ENCODE measurements around the gene KCNMA1.

The KCNMA1 gene

DNA sequence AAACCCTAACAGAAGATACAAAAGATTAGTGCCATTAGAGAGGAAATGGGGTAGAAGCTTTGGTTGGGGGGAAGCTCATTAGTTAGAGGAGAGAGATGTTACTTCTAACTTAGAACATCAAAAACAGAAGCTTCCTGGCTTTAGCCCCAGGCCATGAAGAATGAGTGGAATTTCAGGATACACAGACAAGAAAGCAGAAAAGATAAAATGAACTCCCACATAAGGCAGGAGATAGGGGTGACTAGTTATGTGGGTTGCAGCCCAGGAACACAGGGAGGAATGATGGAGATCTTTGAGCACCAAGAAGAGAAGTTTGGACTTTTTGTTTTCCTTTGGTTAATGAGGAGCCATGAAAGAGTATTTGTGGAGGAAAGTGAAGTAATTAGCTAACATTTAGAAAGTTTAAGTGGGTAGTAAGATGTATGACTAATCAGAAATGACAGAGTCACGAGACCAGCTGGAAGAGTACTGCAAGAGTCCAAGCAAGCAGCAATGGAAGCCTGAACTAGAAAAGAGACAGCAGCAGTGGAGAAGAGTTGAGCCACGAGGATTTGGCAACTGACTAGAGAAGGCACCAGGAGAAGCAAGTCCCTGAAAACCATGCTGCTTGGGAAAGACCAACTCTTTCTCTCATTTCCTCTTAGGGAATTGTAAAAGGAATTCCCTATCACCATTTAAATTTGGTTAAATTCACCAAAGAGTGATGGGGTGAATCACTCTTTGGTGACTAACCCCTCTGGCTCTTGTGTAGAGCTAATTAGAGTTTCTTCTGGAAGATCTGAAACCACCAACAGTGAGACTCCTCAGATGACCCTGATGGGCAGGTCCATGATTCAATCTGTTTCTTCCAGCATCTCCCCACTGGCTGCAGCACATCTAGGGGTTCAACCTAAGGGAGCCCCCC, 131.9 kb downstream of the KCNMA1 start:
- no peak for DNase-seq

DNA sequence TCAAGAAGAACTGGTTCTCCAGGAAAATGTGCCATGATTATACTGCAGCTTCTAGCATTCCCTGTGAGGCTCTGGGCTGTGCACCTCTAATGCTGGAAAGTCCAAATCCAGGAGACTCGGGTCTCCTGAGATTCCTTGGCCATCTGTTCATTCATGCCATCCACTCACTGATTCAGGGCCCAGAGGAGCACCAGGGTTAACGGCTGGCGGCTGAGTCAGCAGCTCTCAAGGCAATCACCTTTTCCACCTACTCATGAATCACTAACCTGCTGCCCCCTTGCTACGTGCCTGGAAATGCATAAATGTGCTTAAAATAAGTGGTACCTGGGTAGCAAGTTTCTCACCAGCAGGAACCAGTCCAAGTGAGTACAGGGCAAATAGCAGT, 132.7 kb downstream of the KCNMA1 start:
- no peak for DNase-seq

DNA sequence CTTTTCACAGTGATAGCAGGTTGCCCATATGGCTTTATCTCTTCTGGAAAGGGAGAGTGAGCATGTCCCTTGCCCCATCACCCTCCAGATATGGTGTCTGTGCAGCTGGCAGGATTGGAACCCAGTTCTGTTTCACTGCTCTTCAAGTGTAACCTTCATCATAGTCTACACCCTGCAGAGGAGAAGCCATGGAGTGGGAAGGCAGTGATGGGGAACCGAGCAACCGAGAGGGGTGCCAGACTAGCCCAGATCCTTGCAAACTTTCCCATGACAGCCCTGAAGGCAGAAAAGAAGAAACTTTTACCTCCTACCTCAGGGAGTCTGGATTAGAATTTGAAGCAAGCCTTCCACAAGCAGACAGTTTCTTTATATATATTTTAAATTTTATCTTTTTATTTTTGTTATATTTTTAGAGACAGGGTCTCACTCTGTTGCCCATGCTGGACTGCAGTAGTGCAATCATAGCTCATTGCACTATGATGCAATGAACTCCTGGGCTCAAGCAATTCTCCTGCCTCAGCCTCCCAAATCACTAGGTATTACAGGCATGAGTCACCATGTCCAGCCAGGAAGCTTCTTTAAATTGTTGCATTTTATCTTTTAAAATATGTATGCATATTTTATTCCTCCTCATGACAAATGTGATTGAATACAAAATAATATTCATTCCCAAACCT, 133.3 kb downstream of the KCNMA1 start:
- no peak for DNase-seq

DNA sequence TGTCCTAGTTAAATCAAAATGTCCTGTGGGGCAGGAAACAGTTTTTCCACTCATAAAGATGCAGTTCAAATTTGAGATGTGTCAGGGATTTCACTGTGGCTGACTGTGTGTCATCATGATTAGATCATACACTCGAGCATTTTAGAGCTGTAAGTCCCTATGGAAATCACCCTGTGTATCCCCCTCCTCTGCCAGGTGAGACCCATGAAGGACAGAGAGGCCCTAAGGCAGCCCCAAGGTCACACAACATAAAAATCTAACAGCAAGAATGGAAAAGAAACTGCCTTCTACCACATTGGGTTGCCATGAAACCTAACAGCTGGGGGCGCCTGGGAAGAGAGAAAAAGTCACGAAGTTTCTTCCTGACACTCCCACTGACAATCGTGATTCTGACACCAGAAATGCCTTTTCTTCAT, 135.8 kb downstream of the KCNMA1 start:
- DNase-seq: no peak

DNA sequence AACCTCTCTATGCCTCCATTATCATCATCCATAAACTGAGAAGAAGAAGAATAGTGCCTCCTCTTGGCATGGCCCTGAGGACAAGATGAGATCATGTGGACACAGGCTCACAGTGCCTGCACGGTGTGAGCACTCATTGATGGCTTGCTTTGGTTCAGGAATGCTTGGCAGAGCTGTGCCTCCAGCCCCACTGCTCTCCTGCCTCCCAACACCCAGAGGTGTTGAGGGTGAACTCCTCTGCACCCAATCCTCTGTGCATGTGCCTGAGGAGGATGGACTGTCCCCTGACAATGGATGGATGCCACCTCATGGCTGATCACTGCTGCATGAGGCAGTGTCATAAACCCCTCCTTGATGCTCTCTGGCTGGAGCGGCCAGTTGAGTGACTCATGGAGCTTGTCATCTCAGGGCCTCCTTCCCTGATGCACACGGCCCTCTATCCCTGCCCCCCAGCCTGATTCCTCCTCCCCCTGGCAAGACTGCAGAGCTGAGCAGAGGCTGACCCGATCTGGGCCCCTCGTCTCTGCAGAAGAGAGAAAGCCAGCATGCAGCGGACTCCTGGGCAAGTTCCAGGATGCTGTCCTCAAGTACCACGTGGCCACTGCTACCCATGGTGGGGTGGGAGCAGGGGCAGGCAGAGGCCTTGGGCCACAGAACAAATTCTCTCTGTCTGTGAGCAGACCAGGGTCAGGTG, 136.3 kb downstream of the KCNMA1 start:
- peak; percentile 79 for DNase-seq

DNA sequence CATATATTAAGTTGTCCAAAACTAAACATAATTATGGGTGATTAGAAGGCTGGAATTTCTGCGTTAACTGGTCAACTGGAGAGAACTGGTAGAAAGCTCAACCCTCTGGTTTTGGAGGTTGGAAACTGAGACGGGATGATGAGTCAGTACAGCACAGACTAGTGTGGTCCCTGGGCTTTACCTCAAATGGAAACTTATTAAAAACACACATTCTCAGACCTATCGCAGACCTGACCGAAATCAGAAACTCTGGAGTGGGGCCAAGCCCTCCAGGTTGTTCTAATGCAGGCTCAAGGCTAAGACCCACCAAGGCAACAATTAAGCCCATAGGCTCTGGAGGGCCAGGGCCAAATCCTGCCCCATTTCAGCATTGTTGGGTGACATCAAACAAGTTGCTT, 136.9 kb downstream of the KCNMA1 start:
- DNase-seq: no peak

DNA sequence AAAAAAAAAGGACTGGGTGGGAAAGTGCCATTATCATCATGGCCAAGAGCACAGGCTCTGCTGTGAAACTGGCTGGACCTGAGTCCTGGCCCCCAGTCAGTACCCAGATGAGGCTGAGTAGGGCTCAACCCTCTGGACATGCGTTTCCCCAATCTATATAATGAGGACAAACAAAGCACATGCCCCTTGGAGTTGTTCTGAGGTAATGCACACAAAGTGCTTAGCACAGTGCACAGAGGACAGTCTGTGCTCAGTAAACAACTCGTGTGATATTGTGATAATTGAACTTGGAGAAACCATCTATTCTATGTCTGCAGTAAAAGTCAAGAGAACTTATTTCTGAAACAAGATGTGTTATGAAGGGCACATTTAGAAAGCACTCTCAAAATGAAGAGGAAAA, 138.8 kb downstream of the KCNMA1 start:
- no peak for DNase-seq

DNA sequence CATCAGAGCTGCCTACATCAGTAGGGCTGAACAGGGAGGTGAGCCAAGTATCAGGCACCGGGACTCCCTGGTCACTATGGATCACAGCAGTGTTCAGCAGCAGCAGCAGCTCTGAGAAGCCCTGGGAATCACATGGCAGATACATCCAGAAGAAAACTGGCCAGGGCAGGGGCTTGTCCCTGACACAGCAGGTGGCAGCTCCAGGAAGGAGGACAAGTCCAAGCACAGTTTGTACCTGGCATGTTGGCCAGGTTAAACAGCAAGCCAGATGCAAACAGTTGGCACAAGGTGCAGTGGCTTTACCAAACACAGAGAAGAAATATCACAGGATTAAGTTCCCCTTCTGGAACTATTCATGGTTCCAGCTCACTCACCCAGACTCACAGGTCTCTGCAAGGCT, 139.4 kb downstream of the KCNMA1 start:
- DNase-seq: no peak

DNA sequence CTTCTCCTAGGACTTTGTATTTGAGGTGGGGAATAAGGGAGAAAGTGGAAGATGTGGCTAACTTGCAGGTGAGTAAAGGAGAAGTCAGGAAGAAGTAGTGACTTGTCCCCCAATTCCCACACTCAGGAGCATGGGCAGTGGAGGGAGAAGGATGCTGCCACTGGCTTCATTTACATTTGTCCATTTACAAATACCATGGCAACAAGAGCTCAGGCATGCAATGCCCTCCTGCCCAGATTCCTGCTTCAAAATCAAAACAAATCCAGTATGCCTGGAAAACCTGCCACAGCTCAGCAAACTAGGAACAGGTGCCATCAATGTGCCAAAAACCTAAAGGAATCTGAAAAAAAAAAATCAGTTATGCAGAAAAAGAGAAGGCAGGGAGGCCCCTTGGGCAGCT, 139.9 kb downstream of the KCNMA1 start:
- DNase-seq: no peak

DNA sequence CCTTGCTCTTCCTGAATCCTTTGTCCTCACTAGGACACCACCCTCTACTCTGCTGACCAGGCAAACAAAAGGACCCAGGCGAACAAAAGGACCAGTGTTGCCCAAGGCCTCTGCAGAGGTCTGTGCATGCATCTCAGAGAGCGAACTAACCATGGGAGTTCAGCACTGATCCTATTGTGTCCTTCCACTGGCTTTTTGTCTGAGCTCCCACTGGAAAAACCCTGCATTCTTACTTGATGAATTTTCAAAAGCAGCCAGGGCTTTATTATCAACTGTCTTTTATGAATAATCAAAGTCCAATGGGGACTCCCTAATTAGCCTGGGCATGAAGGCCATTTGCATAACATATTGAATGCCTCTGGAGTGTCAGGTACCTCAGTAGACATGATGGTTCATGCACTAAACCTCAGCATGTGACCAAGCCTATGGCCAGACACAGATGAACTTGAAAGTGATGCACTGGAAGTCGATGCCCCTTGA, 140.6 kb downstream of the KCNMA1 start:
- DNase-seq: no peak

DNA sequence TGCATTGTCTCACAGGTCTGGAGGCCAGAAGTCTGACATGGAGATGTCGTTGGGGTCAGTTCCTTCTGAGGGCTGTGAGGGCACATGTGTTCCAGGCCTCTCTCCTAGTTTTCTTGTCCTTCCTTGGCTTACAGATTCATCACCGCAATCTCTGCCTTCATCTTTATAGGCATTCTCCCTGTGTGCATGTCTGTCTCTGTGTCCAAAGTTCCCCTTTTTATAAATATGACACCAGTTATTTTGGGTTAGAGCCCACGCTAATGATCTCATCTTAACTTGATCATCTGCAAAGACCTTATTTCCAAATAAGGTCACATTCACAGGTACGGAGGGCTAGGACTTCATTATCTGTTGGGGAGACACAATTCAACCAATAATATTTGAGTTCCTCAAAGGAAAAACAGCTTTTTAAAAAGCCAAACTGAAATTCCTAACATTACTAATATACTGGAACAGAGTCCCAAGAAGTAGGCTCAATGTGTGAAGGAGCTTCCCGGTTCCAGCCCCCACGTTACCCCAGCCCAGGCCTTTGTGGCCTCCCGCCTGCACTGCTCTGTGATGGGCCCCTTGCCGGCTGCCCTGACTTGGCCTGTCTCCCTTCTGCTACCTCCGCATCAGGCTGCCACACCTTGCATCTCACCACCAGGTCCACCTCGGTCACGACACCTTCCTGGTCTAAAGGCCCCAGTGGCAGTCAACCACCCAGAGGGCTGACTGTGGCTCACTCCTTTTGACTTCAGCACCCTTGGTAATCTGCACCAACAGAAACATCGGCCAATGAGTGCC, 142.7 kb downstream of the KCNMA1 start:
- DNase-seq: no peak

DNA sequence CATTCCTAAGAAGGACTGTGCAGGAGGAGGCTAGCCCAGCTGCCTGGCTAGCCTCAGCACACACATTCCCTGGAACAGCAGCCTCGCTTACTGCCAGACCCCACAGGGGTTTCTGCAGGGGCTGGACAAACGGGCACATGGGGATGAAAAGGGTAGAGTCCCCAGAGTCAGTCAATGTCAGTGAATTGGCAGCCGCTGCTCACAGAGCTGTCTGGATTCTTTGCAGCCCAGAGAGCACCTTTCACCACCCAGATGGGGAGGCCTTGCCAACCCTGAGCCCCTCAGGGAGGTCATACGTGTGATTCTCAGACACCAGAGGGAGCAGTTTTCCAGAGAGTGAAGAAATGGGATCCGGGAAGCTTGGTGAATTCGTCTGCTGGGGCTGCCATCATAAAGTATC, 143.3 kb downstream of the KCNMA1 start:
- no peak for DNase-seq

DNA sequence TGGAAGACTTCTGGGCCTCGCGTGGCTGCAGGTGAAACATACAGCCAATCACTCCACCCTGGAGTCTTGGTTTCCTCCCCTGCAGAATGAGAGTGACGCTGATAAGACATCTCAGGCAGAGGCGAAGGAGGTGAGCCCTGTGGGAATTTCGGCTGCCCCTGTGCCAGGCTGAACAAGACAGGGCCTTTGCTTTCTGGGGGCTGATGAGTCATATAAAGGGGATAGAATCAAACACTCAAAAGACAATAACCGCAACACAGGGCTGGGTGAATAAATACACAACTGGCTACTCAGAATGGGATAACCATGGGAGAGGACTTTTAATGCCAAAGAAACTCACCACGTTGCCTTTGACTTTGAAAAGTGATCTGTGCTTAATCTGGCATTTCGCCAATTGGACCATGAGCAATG, 143.8 kb downstream of the KCNMA1 start:
- no peak for DNase-seq

DNA sequence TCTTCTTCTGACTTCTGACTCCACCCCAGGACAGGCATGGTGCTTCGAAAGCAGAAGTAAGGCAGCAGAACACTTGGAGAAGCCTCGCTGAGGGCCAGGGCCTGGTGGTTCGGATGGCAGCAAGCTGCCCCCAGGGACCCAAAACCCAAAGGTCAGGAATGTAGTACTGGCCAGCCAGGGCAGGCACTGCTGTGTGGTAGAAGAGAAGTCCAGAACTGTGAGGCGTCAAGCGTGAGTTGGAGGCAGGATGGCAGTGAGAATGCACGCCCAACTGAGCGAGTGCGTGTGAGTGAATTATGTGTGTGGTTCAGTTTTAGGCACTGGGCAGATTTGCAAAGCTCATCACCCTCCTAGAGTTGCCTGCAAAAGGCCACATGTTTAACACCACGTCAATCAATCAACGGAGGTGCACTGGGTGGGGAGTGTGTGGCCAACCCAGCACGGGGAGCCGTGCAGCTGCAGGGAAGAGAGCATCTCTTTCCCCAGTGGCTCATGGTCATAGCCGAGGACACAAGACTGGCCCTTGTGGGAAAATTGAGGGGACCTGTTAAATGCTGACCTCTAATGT, 144.3 kb downstream of the KCNMA1 start:
- no peak for DNase-seq

DNA sequence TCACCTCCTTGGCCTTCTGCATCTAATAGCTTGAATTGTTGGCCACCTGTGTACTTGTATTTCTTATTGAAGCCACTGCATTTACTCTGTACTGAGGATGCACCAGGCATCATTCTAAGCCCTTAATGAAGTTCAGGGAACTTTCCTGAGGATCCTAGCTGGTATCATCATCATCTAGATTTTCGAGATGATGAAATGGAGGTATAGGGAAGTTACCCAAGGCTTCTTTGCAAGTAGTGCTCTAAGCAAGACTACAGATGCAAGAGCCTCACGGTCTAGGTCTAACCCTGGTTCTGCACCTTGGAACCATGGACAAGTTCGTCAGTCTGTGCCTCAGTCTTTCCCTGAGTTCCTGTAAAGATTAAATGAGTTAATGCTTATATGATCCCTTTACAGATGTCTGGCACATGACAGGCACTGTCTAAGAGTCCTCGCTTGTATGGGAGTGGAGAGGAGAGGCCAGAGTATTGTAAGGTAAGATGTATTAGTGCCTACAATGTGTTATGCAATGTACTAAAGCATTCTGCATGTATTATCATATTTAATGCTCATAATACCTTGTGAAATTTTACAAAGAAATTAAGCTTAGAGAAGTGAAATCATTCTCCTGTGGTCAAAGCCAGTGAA, 145.1 kb downstream of the KCNMA1 start:
- no peak for DNase-seq

DNA sequence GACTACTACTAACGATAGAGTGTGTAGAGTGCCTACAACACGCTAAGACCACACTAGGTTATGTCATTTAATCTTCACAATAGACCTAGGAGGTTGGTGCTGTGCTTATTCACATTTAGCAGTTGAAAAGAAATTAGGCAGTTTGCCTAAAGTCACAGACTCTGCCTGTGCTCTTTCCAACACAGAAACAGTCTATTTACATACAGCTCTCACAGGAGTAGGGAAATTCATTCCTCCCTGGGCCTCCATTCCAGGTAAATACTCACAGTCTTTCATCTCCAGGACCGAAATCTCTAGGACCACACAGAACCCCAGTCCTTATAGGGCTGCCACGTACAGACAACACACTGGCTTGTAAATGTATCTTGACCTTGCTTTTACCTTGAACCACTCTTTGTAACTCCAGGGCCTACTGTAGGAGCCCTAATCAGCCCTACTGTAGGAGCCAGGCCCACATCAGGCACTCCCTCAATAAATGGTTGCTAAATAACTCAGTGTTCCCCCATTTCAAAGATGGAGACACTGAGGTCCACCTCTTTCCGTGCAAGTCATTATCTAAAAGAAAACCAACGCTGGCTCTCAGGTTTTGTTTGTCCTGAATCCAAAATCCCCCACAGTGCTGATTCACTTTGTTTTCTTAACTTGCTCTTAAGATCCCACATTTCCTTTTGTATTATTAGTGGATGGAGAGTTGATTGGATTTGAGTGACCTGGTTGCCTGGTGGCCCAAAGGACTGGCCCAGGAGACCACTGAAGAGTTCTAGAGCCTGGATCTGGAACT, 146.9 kb downstream of the KCNMA1 start:
- no peak for DNase-seq

DNA sequence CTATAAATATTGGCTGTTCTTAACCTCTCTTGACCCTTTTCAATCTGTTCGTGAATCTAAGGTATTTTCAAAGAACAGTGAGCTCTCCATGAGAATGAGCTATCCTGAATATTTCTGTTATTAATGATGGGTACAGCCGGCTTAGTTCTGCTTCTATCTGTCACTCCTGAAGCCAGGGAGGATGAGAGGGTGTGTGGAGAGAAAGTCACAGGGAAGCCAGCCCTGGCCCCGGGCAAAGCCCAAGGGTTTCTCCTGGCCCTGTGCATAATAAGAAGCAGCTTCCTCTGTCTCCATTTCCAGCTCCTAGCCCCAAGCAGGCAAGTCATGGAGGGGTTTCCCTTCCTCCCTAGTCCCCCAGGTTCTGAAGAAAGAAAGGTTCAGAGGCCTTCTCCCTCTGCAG, 151.1 kb downstream of the KCNMA1 start:
- DNase-seq: no peak

DNA sequence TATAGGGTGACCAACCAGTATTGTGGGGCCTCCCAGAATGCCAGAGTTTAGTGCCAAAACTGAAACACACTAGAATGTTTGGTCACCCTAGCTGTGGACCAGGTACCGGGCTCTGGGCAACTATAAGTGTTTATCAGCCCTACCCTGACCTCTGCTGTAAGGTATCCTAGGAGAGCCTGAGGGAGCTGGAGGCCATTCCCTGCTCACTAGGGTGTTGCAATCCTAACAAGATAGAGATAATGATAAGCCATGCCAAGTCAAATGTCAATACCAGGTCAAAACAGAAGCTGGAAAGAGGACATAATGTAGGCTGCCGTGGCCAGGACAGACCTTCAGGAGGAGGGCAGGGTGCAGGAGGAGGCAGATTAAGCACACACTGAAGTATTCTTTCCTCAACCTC, 151.8 kb downstream of the KCNMA1 start:
- no peak for DNase-seq

DNA sequence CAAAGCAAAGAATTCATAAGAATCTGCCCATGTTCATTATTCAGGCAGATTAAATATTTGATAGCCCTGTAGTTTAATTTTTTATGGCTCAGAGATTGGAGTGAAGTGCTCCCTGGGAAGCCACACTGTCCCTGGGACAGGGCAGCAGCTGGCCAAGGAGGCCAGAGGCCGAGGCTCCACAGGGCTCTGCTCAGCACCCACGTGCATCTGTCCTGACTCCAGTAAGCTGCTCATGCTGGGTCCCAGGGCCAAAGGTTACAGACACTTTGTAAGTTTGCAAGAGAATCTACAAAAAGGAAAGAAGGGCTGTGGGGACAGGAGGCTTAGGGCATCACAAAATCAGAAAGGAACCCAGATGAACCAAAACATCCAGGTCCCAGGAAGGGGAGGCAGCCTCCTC, 155.5 kb downstream of the KCNMA1 start:
- DNase-seq: no peak

DNA sequence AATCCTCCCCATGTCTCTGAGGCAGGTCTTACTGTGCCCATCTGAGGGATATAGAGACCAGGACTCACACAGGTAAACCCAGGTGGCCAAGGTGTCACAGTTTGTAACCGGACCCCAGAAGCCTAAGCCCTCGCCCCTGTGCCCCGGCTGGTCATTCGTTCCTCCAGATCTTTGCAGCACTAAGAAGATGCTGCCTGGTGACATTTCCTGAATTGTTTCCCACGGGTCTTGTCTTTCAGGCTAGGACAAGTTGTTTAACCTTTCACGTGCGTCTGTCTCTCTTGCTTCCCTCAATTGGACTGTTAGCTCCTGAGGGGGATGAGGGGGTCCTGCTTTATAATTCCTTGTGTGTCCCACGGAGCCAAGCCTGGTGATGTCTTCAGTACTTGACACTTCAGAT, 158.0 kb downstream of the KCNMA1 start:
- DNase-seq: no peak

DNA sequence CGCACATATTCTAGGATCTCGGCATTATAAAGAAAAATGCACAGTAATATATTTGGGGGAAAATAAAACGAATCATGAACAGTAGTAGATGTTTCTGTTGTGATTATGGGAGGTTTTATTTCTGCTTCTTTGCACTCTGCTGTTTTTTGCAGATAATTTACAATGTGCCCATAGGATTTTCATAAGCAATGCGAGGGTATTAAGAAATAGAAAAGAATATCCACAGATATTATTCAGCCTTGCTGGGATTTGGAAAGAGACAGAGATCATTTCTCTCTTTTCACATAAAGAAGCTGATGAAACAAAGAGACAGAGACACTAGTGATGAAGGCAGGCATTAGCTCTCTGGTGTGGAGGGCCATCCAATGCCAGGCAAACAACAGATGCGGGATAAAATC, 158.6 kb downstream of the KCNMA1 start:
- no peak for DNase-seq
